GM12872 (cell line): Measurements from ENCODE around the gene TTYH2.

Experiments
- CTCF ChIP-seq: IDR thresholded peaks from 3 replicates; pipeline ENCODE4 v1.5.1; 2011; ENCODE audit warnings: low read depth, mild to moderate bottlenecking, low read length, moderate library complexity; ENCODE audit not compliant: insufficient read depth

Gene TTYH2

GRCh38 chr17:74224959-74225725, 11.8 kb downstream of the TTYH2 start:
- TF ChIP-seq CTCF: no peak

GRCh38 chr17:74226252-74226651, 12.9 kb downstream of the TTYH2 start:
- no peak for TF ChIP-seq CTCF

- no peak for TF ChIP-seq CTCF
Observed at GRCh38 chr17:74227271-74228080, 14.1 kb downstream of the TTYH2 start.

- TF ChIP-seq CTCF: no peak
Observed at GRCh38 chr17:74228306-74228978, 15.1 kb downstream of the TTYH2 start.

GRCh38 chr17:74230896-74231295, 17.5 kb downstream of the TTYH2 start:
- no peak for TF ChIP-seq CTCF

GRCh38 chr17:74231928-74232907, 18.8 kb downstream of the TTYH2 start:
- no peak for TF ChIP-seq CTCF
